K562 (cell line): ENCODE results near the gene ACE. TPM values are rescaled to one million over a fixed set of nuclear protein-coding genes. Genes with fewer than 3 reads are reported as not detected.

ENCODE experiments used
- CC2D1A ChIP-seq: fragments of 450-650 bp; IDR thresholded peaks from 2 replicates; pipeline ENCODE4 v1.6.1; 2017; ENCODE audit warnings: mild to moderate bottlenecking
- CCNT2 ChIP-seq: IDR thresholded peaks from 2 replicates; pipeline ENCODE4 v1.6.1; 2011; ENCODE audit warnings: borderline replicate concordance, low read depth, mild to moderate bottlenecking, moderate library complexity, mixed read lengths, low read length; ENCODE audit not compliant: insufficient read length; ENCODE audit errors: extremely low read depth
- DDX20 ChIP-seq: fragments of 450-650 bp; IDR thresholded peaks from 2 replicates; pipeline ENCODE4 v1.6.1; 2016; ENCODE audit warnings: missing genetic modification characterization, low read depth, mild to moderate bottlenecking, missing compliant biosample characterization, moderate library complexity
- EP300 ChIP-seq: IDR thresholded peaks from 2 replicates; pipeline ENCODE4 v1.6.1; 2012; ENCODE audit warnings: low read length, improper control_type of control experiment
- EWSR1 ChIP-seq: fragments of 450-650 bp; IDR thresholded peaks from 2 replicates; pipeline ENCODE4 v1.6.1; 2018; ENCODE audit warnings: borderline replicate concordance, mild to moderate bottlenecking, low read depth, moderate library complexity; ENCODE audit not compliant: partially characterized antibody
- MYNN ChIP-seq, 2 experiments: sonication (generic); formaldehyde crosslinking in 1 of 2; IDR thresholded peaks; 2 replicates each; pipeline versions ENCODE4 v1.5.0 to v1.6.1; 2016 to 2020; ENCODE audit warnings: antibody characterized with exemption in 1 of 2, missing genetic modification reagents in 1 of 2
- PTBP1 ChIP-seq: fragments of 200-400 bp; formaldehyde crosslinking; IDR thresholded peaks from 2 replicates; pipeline ENCODE4 v1.6.1; 2017; ENCODE audit warnings: low read depth, low read length
- THRA ChIP-seq: fragments of 450-650 bp; IDR thresholded peaks from 2 replicates; pipeline ENCODE4 v1.6.1; 2017; ENCODE audit warnings: mild to moderate bottlenecking, moderate library complexity
- USF1 ChIP-seq: sonication (generic); formaldehyde crosslinking; IDR thresholded peaks from 2 replicates; pipeline ENCODE4 v1.9.0; 2022; ENCODE audit warnings: mild to moderate bottlenecking, missing genetic modification reagents
- ZNF584 ChIP-seq: fragments of 200-800 bp; sonication (Bioruptor generic); IDR thresholded peaks from 2 replicates; pipeline ENCODE4 v1.6.1; 2016; ENCODE audit warnings: low read depth, mild to moderate bottlenecking, missing genetic modification characterization, missing compliant biosample characterization
- ZNF589 ChIP-seq: fragments of 200-800 bp; sonication (Bioruptor generic); IDR thresholded peaks from 2 replicates; pipeline ENCODE4 v1.6.1; 2016; ENCODE audit warnings: low read depth, missing genetic modification characterization, missing compliant biosample characterization
- ZNF75A ChIP-seq: fragments of 450-650 bp; formaldehyde crosslinking; IDR thresholded peaks from 2 replicates; pipeline ENCODE4 v1.4.0; 2020; ENCODE audit warnings: mild to moderate bottlenecking
- ZSCAN32 ChIP-seq: fragments of 450-650 bp; formaldehyde crosslinking; IDR thresholded peaks from 2 replicates; pipeline ENCODE4 v1.4.0; 2020; ENCODE audit warnings: mild to moderate bottlenecking, moderate library complexity
- polyA plus RNA-seq, 8 experiments: library from polyadenylated mRNA; depleted of rRNA in 4 of 8; stranded (reverse) in 5 of 8; unstranded in 3 of 8; fragments of >200 nt; fragmentation: Nextera tagmentation in 2 of 8; fragmentation: Illumina TruSeq in 1 of 8; extraction: Ambion mirVana in 2 of 8; extraction: Trizol in 1 of 8; gene quantifications; 2 replicates each; pipeline versions ENCODE4 v1.2.1 to v1.2.3, GENCODE V29; 2011 to 2014; ENCODE audit warnings: inconsistent platforms in 1 of 8, missing spikeins in 1 of 8
- total RNA-seq, 7 experiments: library from RNA; depleted of rRNA in 6 of 7; stranded (reverse); fragments of >200 nt in 6 of 7; fragmentation: Illumina TruSeq in 2 of 7; extraction: Trizol in 2 of 7; gene quantifications; 2 replicates each; pipeline versions ENCODE4 v1.2.1 to v1.2.3, GENCODE V29; 2011 to 2021; ENCODE audit warnings: low replicate concordance in 1 of 7
- TF ChIP-seq, protein P1 (sequence below), 2 experiments: fragments of 450-650 bp; IDR thresholded peaks; 2 replicates each; pipeline ENCODE4 v1.6.1; 2016; ENCODE audit warnings: mild to moderate bottlenecking in 2 of 2, borderline replicate concordance in 1 of 2, low read depth in 1 of 2, moderate library complexity in 1 of 2
- TF ChIP-seq, protein P2 (sequence below): sonication (generic); formaldehyde crosslinking; IDR thresholded peaks from 2 replicates; pipeline ENCODE4 v1.8.1; 2022; ENCODE audit warnings: missing genetic modification reagents

ACE gene
- total and polyA plus RNA-seq, 9 of the 15 experiments (the other 6 are each of a cell fraction or from before 2014, with no cell fraction given), result 0.07 to 2.5 (median 0.47) TPM; not detected in 1

GRCh38 chr17:63436523-63437110 lies 40.2 kb upstream of the ACE start (continued):
- TF ChIP-seq, protein P1, sequence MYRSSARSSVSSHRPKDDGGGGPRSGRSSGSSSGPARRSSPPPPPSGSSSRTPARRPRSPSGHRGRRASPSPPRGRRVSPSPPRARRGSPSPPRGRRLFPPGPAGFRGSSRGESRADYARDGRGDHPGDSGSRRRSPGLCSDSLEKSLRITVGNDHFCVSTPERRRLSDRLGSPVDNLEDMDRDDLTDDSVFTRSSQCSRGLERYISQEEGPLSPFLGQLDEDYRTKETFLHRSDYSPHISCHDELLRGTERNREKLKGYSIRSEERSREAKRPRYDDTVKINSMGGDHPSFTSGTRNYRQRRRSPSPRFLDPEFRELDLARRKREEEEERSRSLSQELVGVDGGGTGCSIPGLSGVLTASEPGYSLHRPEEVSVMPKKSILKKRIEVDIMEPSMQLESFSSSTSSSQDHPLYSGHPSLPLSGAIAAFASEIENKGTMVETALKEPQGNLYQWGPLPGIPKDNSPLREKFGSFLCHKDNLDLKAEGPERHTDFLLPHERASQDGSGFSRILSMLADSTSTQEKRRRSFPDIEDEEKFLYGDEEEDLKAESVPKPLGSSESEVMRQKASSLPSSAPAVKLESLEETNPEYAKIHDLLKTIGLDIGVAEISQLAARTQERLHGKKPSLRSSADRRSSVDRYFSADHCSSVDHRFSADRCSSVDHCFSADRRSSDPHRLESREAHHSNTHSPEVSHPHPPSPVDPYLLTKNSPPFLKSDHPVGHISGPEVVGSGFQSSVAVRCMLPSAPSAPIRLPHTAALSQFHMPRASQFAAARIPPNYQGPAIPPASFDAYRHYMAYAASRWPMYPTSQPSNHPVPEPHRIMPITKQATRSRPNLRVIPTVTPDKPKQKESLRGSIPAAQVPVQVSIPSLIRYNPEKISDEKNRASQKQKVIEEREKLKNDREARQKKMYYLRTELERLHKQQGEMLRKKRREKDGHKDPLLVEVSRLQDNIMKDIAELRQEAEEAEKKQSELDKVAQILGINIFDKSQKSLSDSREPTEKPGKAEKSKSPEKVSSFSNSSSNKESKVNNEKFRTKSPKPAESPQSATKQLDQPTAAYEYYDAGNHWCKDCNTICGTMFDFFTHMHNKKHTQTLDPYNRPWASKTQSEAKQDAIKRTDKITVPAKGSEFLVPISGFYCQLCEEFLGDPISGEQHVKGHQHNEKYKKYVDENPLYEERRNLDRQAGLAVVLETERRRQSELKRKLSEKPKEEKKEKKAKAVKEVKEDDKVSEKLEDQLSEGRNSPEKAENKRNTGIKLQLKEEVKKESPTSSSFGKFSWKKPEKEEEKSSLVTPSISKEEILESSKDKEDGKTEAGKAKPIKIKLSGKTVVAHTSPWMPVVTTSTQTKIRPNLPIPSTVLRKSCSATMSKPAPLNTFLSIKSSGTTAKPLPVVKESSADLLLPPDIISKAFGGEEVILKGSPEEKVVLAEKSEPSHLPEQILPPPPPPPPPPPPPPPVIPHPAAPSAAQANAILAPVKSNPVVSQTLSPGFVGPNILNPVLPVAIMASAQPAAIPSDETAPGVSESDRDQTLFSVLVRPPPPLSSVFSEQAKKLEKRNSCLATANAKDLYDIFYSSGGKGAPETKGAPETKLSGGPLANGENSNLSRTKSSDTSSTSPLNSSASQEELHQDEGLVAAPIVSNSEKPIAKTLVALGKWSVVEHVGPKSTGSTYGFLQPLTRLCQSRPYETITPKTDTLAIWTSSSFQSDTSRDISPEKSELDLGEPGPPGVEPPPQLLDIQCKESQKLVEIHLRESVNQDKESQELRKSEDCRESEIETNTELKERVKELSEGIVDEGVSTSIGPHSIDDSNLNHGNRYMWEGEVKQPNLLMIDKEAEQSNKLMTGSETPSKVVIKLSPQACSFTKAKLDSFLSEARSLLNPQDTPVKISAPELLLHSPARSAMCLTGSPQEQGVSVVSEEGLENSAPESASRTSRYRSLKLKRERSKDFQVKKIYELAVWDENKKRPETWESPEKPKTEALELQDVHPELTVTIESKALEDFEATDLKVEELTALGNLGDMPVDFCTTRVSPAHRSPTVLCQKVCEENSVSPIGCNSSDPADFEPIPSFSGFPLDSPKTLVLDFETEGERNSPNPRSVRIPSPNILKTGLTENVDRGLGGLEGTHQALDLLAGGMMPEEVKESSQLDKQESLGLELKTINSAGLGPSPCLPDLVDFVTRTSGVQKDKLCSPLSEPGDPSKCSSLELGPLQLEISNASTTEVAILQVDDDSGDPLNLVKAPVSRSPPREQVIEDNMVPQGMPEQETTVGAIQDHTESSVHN (IDR thresholded peaks at IDR 0.05; ENCODE audit: borderline replicate concordance in 1 of 2, low read depth in 1 of 2), result no peak
- TF ChIP-seq USF1 (CRISPR knock-in tag) (peak; percentile 21; the same call in 1 of the 2 replicates), CC2D1A (no peak), ZNF584 (no peak), ZNF589 (CRISPR knock-in tag) (no peak), ZSCAN32 (no peak), DDX20 (no peak), EP300 (no peak), PTBP1 (no peak), MYNN (IDR thresholded peaks at IDR 0.05) (no peak), MYNN (CRISPR knock-in tag; IDR thresholded peaks at IDR 0.05) (no peak), CCNT2 (no peak), ZNF75A (no peak), THRA (no peak), EWSR1 (no peak)
- TF ChIP-seq, protein P2, sequence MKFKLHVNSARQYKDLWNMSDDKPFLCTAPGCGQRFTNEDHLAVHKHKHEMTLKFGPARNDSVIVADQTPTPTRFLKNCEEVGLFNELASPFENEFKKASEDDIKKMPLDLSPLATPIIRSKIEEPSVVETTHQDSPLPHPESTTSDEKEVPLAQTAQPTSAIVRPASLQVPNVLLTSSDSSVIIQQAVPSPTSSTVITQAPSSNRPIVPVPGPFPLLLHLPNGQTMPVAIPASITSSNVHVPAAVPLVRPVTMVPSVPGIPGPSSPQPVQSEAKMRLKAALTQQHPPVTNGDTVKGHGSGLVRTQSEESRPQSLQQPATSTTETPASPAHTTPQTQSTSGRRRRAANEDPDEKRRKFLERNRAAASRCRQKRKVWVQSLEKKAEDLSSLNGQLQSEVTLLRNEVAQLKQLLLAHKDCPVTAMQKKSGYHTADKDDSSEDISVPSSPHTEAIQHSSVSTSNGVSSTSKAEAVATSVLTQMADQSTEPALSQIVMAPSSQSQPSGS (CRISPR knock-in tag), result no peak
